ENCODE results near the gene ZNF488. TPM values are rescaled to one million over a fixed set of nuclear protein-coding genes. Genes with fewer than 3 reads are reported as not detected.

Gene ZNF488
- polyA plus RNA-seq, 1 of the 3 experiments (the other 2 are of a cell fraction), result 0.59 TPM

DNA sequence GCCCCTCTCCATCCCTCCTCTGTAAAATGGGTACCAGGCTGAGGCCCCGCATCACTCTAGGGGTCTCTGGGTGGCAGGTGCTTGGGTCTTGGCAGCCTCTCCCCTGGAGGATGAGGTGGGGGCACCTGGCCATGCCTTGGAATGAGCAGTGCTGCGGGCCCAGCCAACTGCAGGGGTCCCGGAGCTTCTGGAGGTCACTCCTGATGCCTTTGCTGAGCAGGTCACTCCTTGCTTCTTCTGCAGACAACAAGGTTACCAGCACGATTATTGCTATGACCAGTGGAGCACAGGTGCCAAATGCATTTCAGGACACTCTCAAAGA is 22.4 kb upstream of the ZNF488 start:
- Histone ChIP-seq H3K9ac (no peak overlapping the region), H3F3A (replicated peaks; ENCODE audit: insufficient read depth) (no peaks in the 10 kb centered on the region), H3K27ac (ENCODE audit: low read depth in 2 of 2, low read length in 1 of 2) (no peak overlapping the region), H3K9me2 (no peaks in the 10 kb centered on the region), H3K36me3 (replicated peaks in 1 of 2; ENCODE audit: control insufficient read depth in 1 of 2, insufficient read depth in 2 of 2, low read length in 1 of 2) (no peaks in the 10 kb centered on the region), H3K4me3 (ENCODE audit: low read depth in 2 of 2, low read length in 1 of 2) (no peak overlapping the region), H4K20me1 (ENCODE audit: insufficient read depth) (no peaks in the 10 kb centered on the region), H3K9me3 (no peaks in the 10 kb centered on the region), H3K79me2 (ENCODE audit: insufficient read depth) (no peaks in the 10 kb centered on the region), H2AFZ (ENCODE audit: low read depth) (no peak overlapping the region), H3K4me1 (ENCODE audit: control insufficient read depth in 1 of 2, insufficient read depth in 2 of 2, low read depth in 1 of 2, low read length in 1 of 2) (peaks cover 10 to 33% of the 10 kb centered on the region in 2 experiments; a peak in 3 of 4 replicates), H3K27me3 (ENCODE audit: insufficient read depth) (no peaks in the 10 kb centered on the region), H3K4me2 (no peak overlapping the region; the same call in 1 of the 2 replicates)
- CTCF ChIA-PET, result no interaction called here
- TF ChIP-seq, protein P1, sequence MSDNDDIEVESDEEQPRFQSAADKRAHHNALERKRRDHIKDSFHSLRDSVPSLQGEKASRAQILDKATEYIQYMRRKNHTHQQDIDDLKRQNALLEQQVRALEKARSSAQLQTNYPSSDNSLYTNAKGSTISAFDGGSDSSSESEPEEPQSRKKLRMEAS (IDR thresholded peaks at IDR 0.05; ENCODE audit: low read depth), result no peak
- TF ChIP-seq RCOR1 (IDR thresholded peaks at IDR 0.05; ENCODE audit: low read length) (no peak), GATA2 (CRISPR knock-in tag; IDR thresholded peaks at IDR 0.05) (no peak), FOXJ3 (CRISPR knock-in tag; IDR thresholded peaks at IDR 0.05) (no peak), MEF2A (IDR thresholded peaks at IDR 0.05; ENCODE audit: borderline replicate concordance, low read depth) (no peak), RAD21 (IDR thresholded peaks at IDR 0.05; ENCODE audit: low read length) (no peak), POLR2AphosphoS5 (IDR thresholded peaks at IDR 0.05; ENCODE audit: low read depth, low read length) (no peak), FOXM1 (IDR thresholded peaks at IDR 0.05; ENCODE audit: low read depth) (no peak), EP300 (IDR thresholded peaks at IDR 0.05; ENCODE audit: borderline replicate concordance in 1 of 2, low read depth in 1 of 2, low read length in 1 of 2) (no peak), ELF1 (IDR thresholded peaks at IDR 0.05) (no peak), RFX5 (IDR thresholded peaks at IDR 0.05; ENCODE audit: low read length) (no peak), RXRA (IDR thresholded peaks at IDR 0.05; ENCODE audit: borderline replicate concordance, low read depth) (no peak), TEAD4 (IDR thresholded peaks at IDR 0.05; ENCODE audit: borderline replicate concordance, insufficient read depth) (no peak), TAF1 (IDR thresholded peaks at IDR 0.05; ENCODE audit: borderline replicate concordance, low read depth, low read length) (no peak), NRF1 (IDR thresholded peaks at IDR 0.05; ENCODE audit: low read depth, low read length) (no peak)
- TF ChIP-seq, protein P2, sequence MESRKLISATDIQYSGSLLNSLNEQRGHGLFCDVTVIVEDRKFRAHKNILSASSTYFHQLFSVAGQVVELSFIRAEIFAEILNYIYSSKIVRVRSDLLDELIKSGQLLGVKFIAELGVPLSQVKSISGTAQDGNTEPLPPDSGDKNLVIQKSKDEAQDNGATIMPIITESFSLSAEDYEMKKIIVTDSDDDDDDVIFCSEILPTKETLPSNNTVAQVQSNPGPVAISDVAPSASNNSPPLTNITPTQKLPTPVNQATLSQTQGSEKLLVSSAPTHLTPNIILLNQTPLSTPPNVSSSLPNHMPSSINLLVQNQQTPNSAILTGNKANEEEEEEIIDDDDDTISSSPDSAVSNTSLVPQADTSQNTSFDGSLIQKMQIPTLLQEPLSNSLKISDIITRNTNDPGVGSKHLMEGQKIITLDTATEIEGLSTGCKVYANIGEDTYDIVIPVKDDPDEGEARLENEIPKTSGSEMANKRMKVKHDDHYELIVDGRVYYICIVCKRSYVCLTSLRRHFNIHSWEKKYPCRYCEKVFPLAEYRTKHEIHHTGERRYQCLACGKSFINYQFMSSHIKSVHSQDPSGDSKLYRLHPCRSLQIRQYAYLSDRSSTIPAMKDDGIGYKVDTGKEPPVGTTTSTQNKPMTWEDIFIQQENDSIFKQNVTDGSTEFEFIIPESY (IDR thresholded peaks at IDR 0.05; ENCODE audit: borderline replicate concordance, low read depth), result no peak
- WGBS (ENCODE audit: low lambda C conversion rate), result 93% methylated on average over 4 of the region's 4 CpGs
- no peak for DNase-seq
- POLR2A ChIA-PET, result no interaction called here

DNA sequence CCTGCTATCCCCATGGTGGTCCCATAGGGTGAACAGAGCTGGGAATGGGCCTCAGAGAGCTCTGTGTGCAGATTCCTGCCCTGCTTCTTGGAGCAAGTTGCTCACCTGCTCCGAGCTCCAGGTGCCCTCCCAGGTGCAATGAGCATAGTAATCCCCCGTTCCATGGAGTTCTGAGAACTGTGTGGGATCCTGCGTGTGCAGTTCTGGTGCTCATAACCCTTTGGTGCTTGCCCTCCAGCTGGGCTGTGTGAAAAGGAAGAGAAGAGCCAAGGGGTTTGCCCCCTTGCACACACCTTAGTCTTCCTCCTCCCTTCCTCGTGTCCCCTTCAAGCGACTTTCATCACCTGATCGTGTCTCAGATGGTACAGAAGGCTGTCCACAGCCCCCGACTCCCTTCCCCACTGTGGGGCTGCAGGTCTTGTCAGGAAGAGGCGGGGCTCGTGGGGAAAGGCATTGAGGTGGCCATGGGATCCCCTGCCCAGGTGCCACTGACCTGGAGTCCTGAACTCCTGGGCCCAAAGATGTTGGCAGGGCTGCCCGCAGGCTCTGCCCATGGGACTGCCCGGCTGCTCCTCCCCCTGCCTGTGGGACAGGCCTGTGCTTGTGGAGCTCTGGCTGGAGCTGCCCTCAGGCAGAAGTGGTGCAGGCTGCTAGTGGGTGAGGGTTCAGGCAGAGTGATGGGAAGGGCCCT is 21.9 kb upstream of the ZNF488 start:
- Histone ChIP-seq H4K20me1 (ENCODE audit: insufficient read depth) (no peaks in the 10 kb centered on the region), H3K79me2 (ENCODE audit: insufficient read depth) (no peaks in the 10 kb centered on the region), H3K4me1 (ENCODE audit: control insufficient read depth in 1 of 2, insufficient read depth in 2 of 2, low read depth in 1 of 2, low read length in 1 of 2) (peaks cover 10 to 33% of the 10 kb centered on the region in 2 experiments; a peak in 3 of 4 replicates), H3K9ac (no peak overlapping the region), H3K4me3 (ENCODE audit: low read depth in 2 of 2, low read length in 1 of 2) (no peak overlapping the region), H3F3A (replicated peaks; ENCODE audit: insufficient read depth) (no peaks in the 10 kb centered on the region), H3K36me3 (replicated peaks in 1 of 2; ENCODE audit: control insufficient read depth in 1 of 2, insufficient read depth in 2 of 2, low read length in 1 of 2) (no peaks in the 10 kb centered on the region), H3K27me3 (ENCODE audit: insufficient read depth) (no peaks in the 10 kb centered on the region), H3K4me2 (no peak overlapping the region; the same call in 1 of the 2 replicates), H2AFZ (ENCODE audit: low read depth) (no peak overlapping the region), H3K9me2 (no peaks in the 10 kb centered on the region), H3K9me3 (no peaks in the 10 kb centered on the region), H3K27ac (ENCODE audit: low read depth in 2 of 2, low read length in 1 of 2) (no peak overlapping the region)
- POLR2A ChIA-PET, result no interaction called here
- WGBS (ENCODE audit: low lambda C conversion rate), result 92% methylated on average over 11 of the region's 11 CpGs
- TF ChIP-seq, protein P3, sequence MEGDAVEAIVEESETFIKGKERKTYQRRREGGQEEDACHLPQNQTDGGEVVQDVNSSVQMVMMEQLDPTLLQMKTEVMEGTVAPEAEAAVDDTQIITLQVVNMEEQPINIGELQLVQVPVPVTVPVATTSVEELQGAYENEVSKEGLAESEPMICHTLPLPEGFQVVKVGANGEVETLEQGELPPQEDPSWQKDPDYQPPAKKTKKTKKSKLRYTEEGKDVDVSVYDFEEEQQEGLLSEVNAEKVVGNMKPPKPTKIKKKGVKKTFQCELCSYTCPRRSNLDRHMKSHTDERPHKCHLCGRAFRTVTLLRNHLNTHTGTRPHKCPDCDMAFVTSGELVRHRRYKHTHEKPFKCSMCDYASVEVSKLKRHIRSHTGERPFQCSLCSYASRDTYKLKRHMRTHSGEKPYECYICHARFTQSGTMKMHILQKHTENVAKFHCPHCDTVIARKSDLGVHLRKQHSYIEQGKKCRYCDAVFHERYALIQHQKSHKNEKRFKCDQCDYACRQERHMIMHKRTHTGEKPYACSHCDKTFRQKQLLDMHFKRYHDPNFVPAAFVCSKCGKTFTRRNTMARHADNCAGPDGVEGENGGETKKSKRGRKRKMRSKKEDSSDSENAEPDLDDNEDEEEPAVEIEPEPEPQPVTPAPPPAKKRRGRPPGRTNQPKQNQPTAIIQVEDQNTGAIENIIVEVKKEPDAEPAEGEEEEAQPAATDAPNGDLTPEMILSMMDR (IDR thresholded peaks at IDR 0.05), result no peak
- TF ChIP-seq FOXJ3 (CRISPR knock-in tag; IDR thresholded peaks at IDR 0.05), result no peak
- TF ChIP-seq RAD21 (IDR thresholded peaks at IDR 0.05; ENCODE audit: low read length), result no peak
- no peak for TF ChIP-seq RXRA (IDR thresholded peaks at IDR 0.05; ENCODE audit: borderline replicate concordance, low read depth)
- no peak for TF ChIP-seq NFIC (IDR thresholded peaks at IDR 0.05; ENCODE audit: borderline replicate concordance)
- TF ChIP-seq RCOR1 (IDR thresholded peaks at IDR 0.05; ENCODE audit: low read length), result no peak
- DNase-seq, result no peak
- CTCF ChIA-PET, result no interaction called here
